Iris pigment epithelial cell (primary cell): ENCODE results near the gene PDCD2L.
A peak's percentile ranks its signal among the peaks of the same experiment; 100 is the strongest.
"Not testable (repeated sequence)": the region's sequence is repeated elsewhere in the genome, so short reads cannot be mapped to it uniquely, and the experiment has no call there.

Source experiments
- DNase-seq: peaks from one replicate; pipeline ENCODE4 v3.0.0-alpha.2; 2011; ENCODE audit warnings: low read depth

PDCD2L gene

GRCh38 chr19:34469026-34469425, 64.8 kb downstream of the PDCD2L start:
- not testable (repeated sequence) for DNase-seq

- no peak for DNase-seq
These were observed 67.9 kb downstream of the PDCD2L start for GRCh38 chr19:34471906-34472700.

GRCh38 chr19:34474233-34474989, 70.2 kb downstream of the PDCD2L start:
- no peak for DNase-seq

- DNase-seq: peak; percentile 89
These were observed 71.1 kb downstream of the PDCD2L start for GRCh38 chr19:34475026-34475974.
